ENCODE data around the gene MYL7. TPM values are rescaled to one million over a fixed set of nuclear protein-coding genes. Genes with fewer than 3 reads are reported as not detected.

MYL7 gene
- total RNA-seq, 1 donor: not detected

- Histone ChIP-seq H3K79me2 (ENCODE audit: insufficient read depth, low read length) (no peaks in the 10 kb centered on the region), H3K27me3 (ENCODE audit: insufficient read depth, low read length) (peaks cover 9% of the 10 kb centered on the region), H3K4me1 (ENCODE audit: insufficient read depth, low read length) (no peaks in the 10 kb centered on the region), H3K4me3 (ENCODE audit: insufficient read depth, low read length) (no peak overlapping the region), H4K20me1 (ENCODE audit: insufficient read depth, low read length) (no peaks in the 10 kb centered on the region), H3K27ac (ENCODE audit: low read depth, low read length) (no peak overlapping the region), H2AFZ (ENCODE audit: low read length) (no peak overlapping the region), H3K36me3 (ENCODE audit: insufficient read depth, low read length) (no peaks in the 10 kb centered on the region), H3K9me3 (ENCODE audit: low read depth, low read length) (no peaks in the 10 kb centered on the region), H3K4me2 (ENCODE audit: insufficient read depth, low read length) (no peak overlapping the region)
- TF ChIP-seq CTCF (IDR thresholded peaks at IDR 0.05; ENCODE audit: extremely low read depth, low read depth, low read length): no peak
- peak; percentile 44 for DNase-seq (ENCODE audit: insufficient read length, low spot score, missing footprints)
Measured at GRCh38 chr7:44140341-44140740, 791 bp downstream of the MYL7 start.

GRCh38 chr7:44139311-44140010, 1.7 kb downstream of the MYL7 start:
- Histone ChIP-seq H3K36me3 (ENCODE audit: insufficient read depth, low read length) (no peaks in the 10 kb centered on the region), H3K27ac (ENCODE audit: low read depth, low read length) (no peak overlapping the region), H3K79me2 (ENCODE audit: insufficient read depth, low read length) (no peaks in the 10 kb centered on the region), H4K20me1 (ENCODE audit: insufficient read depth, low read length) (no peaks in the 10 kb centered on the region), H3K4me1 (ENCODE audit: insufficient read depth, low read length) (no peaks in the 10 kb centered on the region), H2AFZ (ENCODE audit: low read length) (no peak overlapping the region), H3K4me3 (ENCODE audit: insufficient read depth, low read length) (no peak overlapping the region), H3K27me3 (ENCODE audit: insufficient read depth, low read length) (peaks cover under 1% of the 10 kb centered on the region), H3K4me2 (ENCODE audit: insufficient read depth, low read length) (no peak overlapping the region), H3K9me3 (ENCODE audit: low read depth, low read length) (no peaks in the 10 kb centered on the region)
- peak; percentile 70 for DNase-seq (ENCODE audit: insufficient read length, low spot score, missing footprints)
- TF ChIP-seq CTCF (IDR thresholded peaks at IDR 0.05; ENCODE audit: extremely low read depth, low read depth, low read length): no peak

GRCh38 chr7:44138698-44139097, 2.4 kb downstream of the MYL7 start:
- Histone ChIP-seq H3K4me1 (ENCODE audit: insufficient read depth, low read length) (no peaks in the 10 kb centered on the region), H2AFZ (ENCODE audit: low read length) (no peak overlapping the region), H3K4me3 (ENCODE audit: insufficient read depth, low read length) (no peak overlapping the region), H3K4me2 (ENCODE audit: insufficient read depth, low read length) (no peak overlapping the region), H3K27me3 (ENCODE audit: insufficient read depth, low read length) (no peaks in the 10 kb centered on the region), H3K79me2 (ENCODE audit: insufficient read depth, low read length) (no peaks in the 10 kb centered on the region), H3K36me3 (ENCODE audit: insufficient read depth, low read length) (no peaks in the 10 kb centered on the region), H3K9me3 (ENCODE audit: low read depth, low read length) (no peaks in the 10 kb centered on the region), H3K27ac (ENCODE audit: low read depth, low read length) (no peak overlapping the region), H4K20me1 (ENCODE audit: insufficient read depth, low read length) (no peaks in the 10 kb centered on the region)
- DNase-seq (ENCODE audit: insufficient read length, low spot score, missing footprints): peak; percentile 15
- no peak for TF ChIP-seq CTCF (IDR thresholded peaks at IDR 0.05; ENCODE audit: extremely low read depth, low read depth, low read length)

GRCh38 chr7:44136731-44137130, 4.4 kb downstream of the MYL7 start:
- peak; percentile 60 for DNase-seq (ENCODE audit: insufficient read length, low spot score, missing footprints)
- Histone ChIP-seq H3K4me1 (ENCODE audit: insufficient read depth, low read length) (peaks cover 9% of the 10 kb centered on the region), H4K20me1 (ENCODE audit: insufficient read depth, low read length) (no peaks in the 10 kb centered on the region), H3K79me2 (ENCODE audit: insufficient read depth, low read length) (no peaks in the 10 kb centered on the region), H3K9me3 (ENCODE audit: low read depth, low read length) (no peaks in the 10 kb centered on the region), H3K4me2 (ENCODE audit: insufficient read depth, low read length) (no peak overlapping the region), H3K36me3 (ENCODE audit: insufficient read depth, low read length) (no peaks in the 10 kb centered on the region), H3K27ac (ENCODE audit: low read depth, low read length) (no peak overlapping the region), H2AFZ (ENCODE audit: low read length) (no peak overlapping the region), H3K4me3 (ENCODE audit: insufficient read depth, low read length) (no peak overlapping the region), H3K27me3 (ENCODE audit: insufficient read depth, low read length) (no peaks in the 10 kb centered on the region)
- TF ChIP-seq CTCF (IDR thresholded peaks at IDR 0.05; ENCODE audit: extremely low read depth, low read depth, low read length): no peak

Data from osteoblast (primary cell).